SK-N-SH (cell line): ENCODE measurements around the gene TIMM29. TPM values are rescaled to one million over a fixed set of nuclear protein-coding genes. Genes with fewer than 3 reads are reported as not detected.

Source experiments
- CTCF ChIA-PET: fragments of 300-600, 350-600 bp; formaldehyde crosslinking; extraction: SDS; loops from one replicate; lab custom pipeline; 2021; lab: Yijun Ruan, JAX
- POLR2A ChIA-PET: fragments of 350-600 bp; sonication (Branson Sonifier 250); formaldehyde crosslinking; extraction: SDS; loops from one replicate; lab custom pipeline; 2020; ENCODE audit warnings: antibody characterized with exemption, inconsistent platforms; lab: Yijun Ruan, JAX
- DNase-seq: peaks from one replicate; pipeline ENCODE4 v3.0.0; 2012
- H2AFZ ChIP-seq: fragments of 200-600 bp; sonication (generic); 2 replicates; pipeline ENCODE4 v1.8.1; 2016; ENCODE audit warnings: antibody characterized with exemption, mild to moderate bottlenecking, low read depth
- H3F3A ChIP-seq: fragments of 200-600 bp; sonication (generic); replicated peaks from 2 replicates; pipeline ENCODE3; 2016; ENCODE audit warnings: antibody characterized with exemption, mild to moderate bottlenecking; ENCODE audit not compliant: insufficient read depth
- H3K27ac ChIP-seq, 2 experiments: fragments of 200-500 bp in 1 of 2; fragments of 200-600 bp in 1 of 2; sonication (Bioruptor generic) in 1 of 2; sonication (generic), shearing (Covaris generic) in 1 of 2; 2 replicates each; pipeline versions ENCODE4 v1.5.1 to v1.6.1; 2014 to 2016; ENCODE audit warnings: low read depth in 2 of 2, inconsistent platforms in 1 of 2, low read length in 1 of 2, mild to moderate bottlenecking in 1 of 2, mixed read lengths in 1 of 2
- H3K27me3 ChIP-seq: fragments of 200-600 bp; sonication (generic), shearing (Covaris generic); 2 replicates; pipeline ENCODE4 v1.6.1; 2016; ENCODE audit warnings: mixed run types; ENCODE audit not compliant: insufficient read depth
- H3K36me3 ChIP-seq, 2 experiments: fragments of 200-500 bp in 1 of 2; fragments of 200-600 bp in 1 of 2; sonication (Bioruptor generic) in 1 of 2; sonication (generic) in 1 of 2; replicated peaks in 1 of 2; 2 replicates each; pipeline versions ENCODE3 to v1.5.1; 2014 to 2016; ENCODE audit warnings: low read length in 1 of 2, mild to moderate bottlenecking in 1 of 2; ENCODE audit not compliant: insufficient read depth in 2 of 2, control insufficient read depth in 1 of 2
- H3K4me1 ChIP-seq, 2 experiments: fragments of 200-500 bp in 1 of 2; fragments of 200-600 bp in 1 of 2; sonication (Bioruptor generic) in 1 of 2; sonication (generic), shearing (Covaris generic) in 1 of 2; 2 replicates each; pipeline versions ENCODE4 v1.5.1 to v1.6.1; 2014 to 2016; ENCODE audit warnings: low read depth in 1 of 2, low read length in 1 of 2, mixed run types in 1 of 2; ENCODE audit not compliant: insufficient read depth in 2 of 2, control insufficient read depth in 1 of 2
- H3K4me2 ChIP-seq: fragments of 200-600 bp; sonication (generic), shearing (Covaris generic); 2 replicates; pipeline ENCODE4 v1.6.1; 2017; ENCODE audit warnings: mixed run types
- H3K4me3 ChIP-seq, 2 experiments: fragments of 200-500 bp in 1 of 2; fragments of 200-600 bp in 1 of 2; sonication (Bioruptor generic) in 1 of 2; sonication (generic), shearing (Covaris generic) in 1 of 2; 2 replicates each; pipeline versions ENCODE4 v1.5.1 to v1.8.1; 2014 to 2016; ENCODE audit warnings: low read depth in 2 of 2, inconsistent platforms in 1 of 2, low read length in 1 of 2, mild to moderate bottlenecking in 1 of 2, mixed read lengths in 1 of 2, moderate library complexity in 1 of 2
- H3K79me2 ChIP-seq: fragments of 200-600 bp; sonication (generic); 2 replicates; pipeline ENCODE4 v1.8.1; 2017; ENCODE audit warnings: mild to moderate bottlenecking; ENCODE audit not compliant: insufficient read depth
- H3K9ac ChIP-seq: fragments of 200-600 bp; sonication (generic); 2 replicates; pipeline ENCODE4 v1.6.1; 2017; ENCODE audit warnings: mixed run types
- H3K9me2 ChIP-seq: fragments of 200-600 bp; sonication (generic); 2 replicates; pipeline ENCODE4 v1.6.1; 2017; ENCODE audit warnings: mixed run types
- H3K9me3 ChIP-seq: fragments of 200-600 bp; sonication (generic); 2 replicates; pipeline ENCODE4 v1.6.1; 2017; ENCODE audit warnings: mixed run types, mild to moderate bottlenecking, moderate library complexity
- H4K20me1 ChIP-seq: fragments of 200-600 bp; sonication (generic); 2 replicates; pipeline ENCODE4 v1.6.1; 2017; ENCODE audit warnings: mild to moderate bottlenecking, mixed run types; ENCODE audit not compliant: insufficient read depth
- CHD2 ChIP-seq: fragments of 150-350 bp; IDR thresholded peaks from 2 replicates; pipeline ENCODE4 v1.6.1; 2018; ENCODE audit warnings: low read length; ENCODE audit not compliant: partially characterized antibody
- CTCF ChIP-seq: fragments of 200-600 bp; sonication (generic); IDR thresholded peaks from 2 replicates; pipeline ENCODE4 v1.6.1; 2017; ENCODE audit warnings: antibody characterized with exemption, mild to moderate bottlenecking, moderate library complexity
- EZH2phosphoT487 ChIP-seq: fragments of 200-600 bp; sonication (generic); IDR thresholded peaks from 2 replicates; pipeline ENCODE4 v1.6.1; 2017; ENCODE audit warnings: low read depth, mixed run types, mild to moderate bottlenecking, antibody characterized with exemption, moderate library complexity, borderline replicate concordance
- FOXJ3 ChIP-seq: sonication (generic); formaldehyde crosslinking; IDR thresholded peaks from 2 replicates; pipeline ENCODE4 v1.5.1; 2020; ENCODE audit warnings: mild to moderate bottlenecking, missing genetic modification reagents
- GATA2 ChIP-seq: sonication (generic); formaldehyde crosslinking; IDR thresholded peaks from 2 replicates; pipeline ENCODE4 v1.5.0; 2020; ENCODE audit warnings: mild to moderate bottlenecking, missing genetic modification reagents
- IRF3 ChIP-seq: fragments of 150-350 bp; IDR thresholded peaks from 2 replicates; pipeline ENCODE4 v1.6.1; 2016; ENCODE audit warnings: mild to moderate bottlenecking, low read depth, low read length
- JUND ChIP-seq: IDR thresholded peaks from 2 replicates; pipeline ENCODE4 v1.4.0; 2012
- MXI1 ChIP-seq: IDR thresholded peaks from 2 replicates; pipeline ENCODE4 v1.6.1; 2012; ENCODE audit warnings: mild to moderate bottlenecking, low read depth, low read length, improper control_type of control experiment
- NFIC ChIP-seq: IDR thresholded peaks from 2 replicates; pipeline ENCODE4 v1.4.0; 2012; ENCODE audit warnings: borderline replicate concordance
- POLR2AphosphoS5 ChIP-seq: IDR thresholded peaks from 2 replicates; pipeline ENCODE4 v1.6.1; 2012; ENCODE audit warnings: low read depth, low read length
- RAD21 ChIP-seq: IDR thresholded peaks from 2 replicates; pipeline ENCODE4 v1.6.1; 2012; ENCODE audit warnings: mild to moderate bottlenecking, low read length
- REST ChIP-seq: IDR thresholded peaks from 2 replicates; pipeline ENCODE4 v1.6.1; 2012; ENCODE audit warnings: mild to moderate bottlenecking, low read depth, low read length, moderate library complexity
- RXRA ChIP-seq: IDR thresholded peaks from 2 replicates; pipeline ENCODE4 v1.4.0; 2012; ENCODE audit warnings: low read depth, mild to moderate bottlenecking, borderline replicate concordance
- SIN3A ChIP-seq: IDR thresholded peaks from 2 replicates; pipeline ENCODE4 v1.6.1; 2012; ENCODE audit warnings: low read depth, mild to moderate bottlenecking, low read length, moderate library complexity, borderline replicate concordance
- SMC3 ChIP-seq: IDR thresholded peaks from 2 replicates; pipeline ENCODE4 v1.6.1; 2012; ENCODE audit warnings: low read depth, low read length, improper control_type of control experiment
- TAF1 ChIP-seq: IDR thresholded peaks from 2 replicates; pipeline ENCODE4 v1.6.1; 2012; ENCODE audit warnings: low read depth, mild to moderate bottlenecking, low read length, moderate library complexity, borderline replicate concordance
- TCF12 ChIP-seq: IDR thresholded peaks from 2 replicates; pipeline ENCODE4 v1.4.0; 2012
- TEAD4 ChIP-seq: IDR thresholded peaks from 2 replicates; pipeline ENCODE4 v1.4.0; 2012; ENCODE audit warnings: mild to moderate bottlenecking, borderline replicate concordance; ENCODE audit not compliant: insufficient read depth
- YY1 ChIP-seq: IDR thresholded peaks from 2 replicates; pipeline ENCODE4 v1.4.0; 2012; ENCODE audit warnings: low read depth, mild to moderate bottlenecking
- WGBS: methylation state at CpG from one replicate; pipeline ENCODE4 v1.1.6; 2017; ENCODE audit warnings: low lambda C conversion rate; 5-methylcytosine and 5-hydroxymethylcytosine counted together
- polyA plus RNA-seq, 3 experiments: library from polyadenylated mRNA; depleted of rRNA; stranded (reverse); fragments of >200 nt; gene quantifications; 2 replicates each; pipeline ENCODE4 v1.2.3, GENCODE V29; 2012

TIMM29 gene
- polyA plus RNA-seq, 1 of the 3 experiments (the other 2 are of a cell fraction), result 12.5 TPM

- no peak for DNase-seq
- H3K4me2 ChIP-seq, result no peak overlapping the region
- ChIA-PET CTCF (interaction anchor here (1.0 kb wide), 1 partner anchor 10 kb away, joined by 4 read pairs; no protein-coding TSS in a partner anchor), POLR2A (no interaction called here)
- no peaks in the 10 kb centered on the region for H3K36me3 ChIP-seq
- WGBS, result 72% methylated on average over 6 of the region's 6 CpGs
- no peaks in the 10 kb centered on the region for H4K20me1 ChIP-seq
- H3K27me3 ChIP-seq, result no peaks in the 10 kb centered on the region
- no peak overlapping the region for H3K9ac ChIP-seq
- no peak overlapping the region for H3K27ac ChIP-seq
- H3K9me3 ChIP-seq, result no peaks in the 10 kb centered on the region
- no peak overlapping the region for H3K4me3 ChIP-seq
- no peaks in the 10 kb centered on the region for H3F3A ChIP-seq
- peak overlapping the region; percentile 55 for H2AFZ ChIP-seq
- H3K9me2 ChIP-seq, result no peaks in the 10 kb centered on the region
- H3K4me1 ChIP-seq, result peaks cover 0 to 7% of the 10 kb centered on the region in 2 experiments; a peak in 1 of 4 replicates
- no peaks in the 10 kb centered on the region for H3K79me2 ChIP-seq
- no peak for TF ChIP-seq FOXJ3 (CRISPR knock-in tag)
- 0 out of 2 replicates have a peak, but pooled peaks have one; percentile 53 for TF ChIP-seq TEAD4
- TF ChIP-seq, all 33 proteins: peak for 1
These were observed 18.5 kb downstream of the TIMM29 start for GRCh38 chr19:10946958-10947657.

- H3K9me2 ChIP-seq, result no peaks in the 10 kb centered on the region
- ChIA-PET CTCF (interaction anchor here (2.4 kb wide), 1 partner anchor 11 kb away, joined by 12 read pairs; no protein-coding TSS in a partner anchor), POLR2A (no interaction called here)
- no peaks in the 10 kb centered on the region for H3K27me3 ChIP-seq
- no peak overlapping the region for H3K9ac ChIP-seq
- H3K4me2 ChIP-seq, result no peak overlapping the region
- no peaks in the 10 kb centered on the region for H4K20me1 ChIP-seq
- H3F3A ChIP-seq, result no peaks in the 10 kb centered on the region
- H3K79me2 ChIP-seq, result no peaks in the 10 kb centered on the region
- 97% methylated on average over 6 of the region's 6 CpGs for WGBS
- no peak overlapping the region for H2AFZ ChIP-seq
- H3K4me1 ChIP-seq, result no peaks in the 10 kb centered on the region; a peak in 1 of 4 replicates
- DNase-seq, result no peak
- H3K27ac ChIP-seq, result no peak overlapping the region
- H3K9me3 ChIP-seq, result no peaks in the 10 kb centered on the region
- no peak overlapping the region for H3K4me3 ChIP-seq
- no peaks in the 10 kb centered on the region for H3K36me3 ChIP-seq
- TF ChIP-seq POLR2AphosphoS5 (no peak), CHD2 (no peak), NFIC (no peak), REST (no peak), EZH2phosphoT487 (no peak), IRF3 (no peak), TCF12 (no peak), SIN3A (no peak), JUND (no peak), CTCF (no peak), GATA2 (CRISPR knock-in tag) (no peak), YY1 (no peak), SMC3 (no peak), RXRA (no peak), RAD21 (no peak), TAF1 (no peak), MXI1 (no peak)
These were observed 24.2 kb downstream of the TIMM29 start for GRCh38 chr19:10952809-10953208.
